GM12878 (cell line): ENCODE data around the gene TRIM26.

Source experiments
- FOXM1 ChIP-seq: IDR thresholded peaks from 2 replicates; pipeline ENCODE4 v1.6.1; 2012; ENCODE audit warnings: low read depth, mild to moderate bottlenecking, inconsistent platforms, low read length, moderate library complexity
- TF ChIP-seq, protein P1 (sequence below), 3 experiments: IDR thresholded peaks in 2 of 3; conservative IDR thresholded peaks in 1 of 3; 2 replicates each; pipeline ENCODE4 v1.5.1; 2011; ENCODE audit warnings: low read depth in 3 of 3, low read length in 3 of 3, mild to moderate bottlenecking in 3 of 3, control low read depth in 2 of 3, moderate library complexity in 2 of 3, inconsistent platforms in 1 of 3, mixed read lengths in 1 of 3; ENCODE audit not compliant: control insufficient read depth in 2 of 3, insufficient read depth in 1 of 3; ENCODE audit errors: extremely low read depth in 1 of 3

DNA sequence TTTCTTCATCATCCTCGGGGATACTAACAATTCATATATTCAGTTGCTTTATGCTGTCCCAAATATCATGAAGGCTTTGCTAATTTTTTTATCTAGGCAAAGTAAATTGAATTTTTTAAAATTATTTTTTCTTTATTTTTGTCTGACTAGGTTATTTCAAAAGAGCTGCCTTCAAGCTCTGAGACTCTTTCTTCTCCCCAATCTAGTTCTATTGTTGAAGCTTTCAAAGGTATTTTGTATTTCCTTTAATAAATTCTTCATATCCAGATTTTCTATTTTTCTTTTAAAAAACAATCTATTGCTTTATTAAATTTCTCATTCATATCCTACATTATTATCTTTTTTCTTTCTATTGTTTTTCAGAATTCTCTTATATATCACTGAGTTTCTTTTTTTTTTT, 33.1 kb downstream of the TRIM26 start:
- no peak for TF ChIP-seq FOXM1
- TF ChIP-seq, protein P1, sequence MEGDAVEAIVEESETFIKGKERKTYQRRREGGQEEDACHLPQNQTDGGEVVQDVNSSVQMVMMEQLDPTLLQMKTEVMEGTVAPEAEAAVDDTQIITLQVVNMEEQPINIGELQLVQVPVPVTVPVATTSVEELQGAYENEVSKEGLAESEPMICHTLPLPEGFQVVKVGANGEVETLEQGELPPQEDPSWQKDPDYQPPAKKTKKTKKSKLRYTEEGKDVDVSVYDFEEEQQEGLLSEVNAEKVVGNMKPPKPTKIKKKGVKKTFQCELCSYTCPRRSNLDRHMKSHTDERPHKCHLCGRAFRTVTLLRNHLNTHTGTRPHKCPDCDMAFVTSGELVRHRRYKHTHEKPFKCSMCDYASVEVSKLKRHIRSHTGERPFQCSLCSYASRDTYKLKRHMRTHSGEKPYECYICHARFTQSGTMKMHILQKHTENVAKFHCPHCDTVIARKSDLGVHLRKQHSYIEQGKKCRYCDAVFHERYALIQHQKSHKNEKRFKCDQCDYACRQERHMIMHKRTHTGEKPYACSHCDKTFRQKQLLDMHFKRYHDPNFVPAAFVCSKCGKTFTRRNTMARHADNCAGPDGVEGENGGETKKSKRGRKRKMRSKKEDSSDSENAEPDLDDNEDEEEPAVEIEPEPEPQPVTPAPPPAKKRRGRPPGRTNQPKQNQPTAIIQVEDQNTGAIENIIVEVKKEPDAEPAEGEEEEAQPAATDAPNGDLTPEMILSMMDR (IDR thresholded peaks at IDR 0.05 in 2 of 3, conservative IDR thresholded peaks at IDR 0.05 in 1 of 3; ENCODE audit: control insufficient read depth in 2 of 3, extremely low read depth in 1 of 3, insufficient read depth in 1 of 3, low read depth in 3 of 3, low read length in 3 of 3), result no peak
